Measurements from ENCODE around the gene MS4A15. TPM values are rescaled to one million over a fixed set of nuclear protein-coding genes. Genes with fewer than 3 reads are reported as not detected.
"Not testable (repeated sequence)": the region's sequence is repeated elsewhere in the genome, so short reads cannot be mapped to it uniquely, and the experiment has no call there.

Gene MS4A15
- total RNA-seq, 4 donors from 2014 or later: not detected

DNA sequence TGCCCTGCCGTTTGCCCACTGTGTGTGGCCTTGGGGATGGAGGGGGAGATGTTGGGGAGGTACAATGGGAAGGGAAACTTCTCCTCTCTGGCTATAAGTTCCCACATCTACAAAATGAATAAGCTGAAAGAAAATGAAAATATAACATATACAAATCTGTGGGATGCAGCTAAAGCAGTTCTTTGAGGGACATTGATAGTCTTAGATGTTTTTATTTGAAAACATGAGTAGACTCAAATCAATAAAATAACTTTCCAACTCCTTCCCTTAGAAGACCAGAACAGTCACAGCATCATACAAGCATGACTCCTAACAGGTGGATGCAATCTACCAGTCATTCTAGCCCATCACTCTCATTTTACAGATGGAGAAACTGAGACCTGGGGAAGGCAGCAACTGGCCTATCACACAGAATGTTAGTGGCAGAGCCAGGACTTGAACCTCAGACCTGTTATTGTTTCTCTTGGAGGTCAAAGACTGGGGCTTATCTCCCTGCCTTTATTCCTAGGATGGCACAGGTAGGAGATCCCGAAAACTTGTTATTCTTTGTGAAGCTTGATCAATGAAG lies 60.0 kb downstream of the MS4A15 start:
- peaks cover 0 to 15% (median 0%) of the 10 kb centered on the region in 3 donors for H3K9me3 ChIP-seq
- no peak overlapping the region for H3K27ac ChIP-seq
- ATAC-seq: no peak
- peaks cover 6% of the 10 kb centered on the region for H3K27me3 ChIP-seq
- 71 to 87% methylated on average over 1 to 2 of the region's 2 CpGs for WGBS, 2 donors (ENCODE audit: low coverage in 1 of 2)
- no peak overlapping the region for H3K4me3 ChIP-seq
- no peaks in the 10 kb centered on the region for H3K36me3 ChIP-seq
- TF ChIP-seq EP300 (IDR thresholded peaks at IDR 0.05) (no peak), POLR2A (IDR thresholded peaks at IDR 0.05) (no peak)
- no peaks in the 10 kb centered on the region for H3K4me1 ChIP-seq

DNA sequence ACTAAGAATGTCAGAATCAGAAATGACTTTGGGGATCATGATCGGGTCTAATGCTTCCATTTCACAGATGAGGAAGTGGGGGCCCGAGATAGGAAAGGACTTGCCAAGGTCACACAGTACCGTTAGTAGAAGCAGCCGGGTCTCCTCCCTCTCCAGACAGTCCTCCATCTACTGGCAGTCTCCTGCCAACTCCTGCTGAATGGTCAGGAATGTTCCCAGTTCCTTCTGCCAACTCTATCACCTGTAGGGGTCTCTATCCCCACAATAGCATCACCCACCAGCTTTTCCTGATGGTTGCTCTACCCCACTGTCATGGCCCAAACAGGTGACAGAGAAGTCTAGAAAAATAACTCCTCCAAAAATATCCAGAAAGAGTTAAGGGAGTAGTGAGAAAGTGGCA lies 61.4 kb downstream of the MS4A15 start:
- no peaks in the 10 kb centered on the region for H3K36me3 ChIP-seq
- H3K4me3 ChIP-seq: no peak overlapping the region
- peaks cover 0 to 15% (median 0%) of the 10 kb centered on the region in 3 donors for H3K9me3 ChIP-seq
- H3K4me1 ChIP-seq: no peaks in the 10 kb centered on the region
- TF ChIP-seq POLR2AphosphoS5 (IDR thresholded peaks at IDR 0.05) (no peak), EP300 (IDR thresholded peaks at IDR 0.05) (no peak)
- TF ChIP-seq, protein P1, sequence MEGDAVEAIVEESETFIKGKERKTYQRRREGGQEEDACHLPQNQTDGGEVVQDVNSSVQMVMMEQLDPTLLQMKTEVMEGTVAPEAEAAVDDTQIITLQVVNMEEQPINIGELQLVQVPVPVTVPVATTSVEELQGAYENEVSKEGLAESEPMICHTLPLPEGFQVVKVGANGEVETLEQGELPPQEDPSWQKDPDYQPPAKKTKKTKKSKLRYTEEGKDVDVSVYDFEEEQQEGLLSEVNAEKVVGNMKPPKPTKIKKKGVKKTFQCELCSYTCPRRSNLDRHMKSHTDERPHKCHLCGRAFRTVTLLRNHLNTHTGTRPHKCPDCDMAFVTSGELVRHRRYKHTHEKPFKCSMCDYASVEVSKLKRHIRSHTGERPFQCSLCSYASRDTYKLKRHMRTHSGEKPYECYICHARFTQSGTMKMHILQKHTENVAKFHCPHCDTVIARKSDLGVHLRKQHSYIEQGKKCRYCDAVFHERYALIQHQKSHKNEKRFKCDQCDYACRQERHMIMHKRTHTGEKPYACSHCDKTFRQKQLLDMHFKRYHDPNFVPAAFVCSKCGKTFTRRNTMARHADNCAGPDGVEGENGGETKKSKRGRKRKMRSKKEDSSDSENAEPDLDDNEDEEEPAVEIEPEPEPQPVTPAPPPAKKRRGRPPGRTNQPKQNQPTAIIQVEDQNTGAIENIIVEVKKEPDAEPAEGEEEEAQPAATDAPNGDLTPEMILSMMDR (IDR thresholded peaks at IDR 0.05): no peak
- no peaks in the 10 kb centered on the region for H3K27me3 ChIP-seq
- no peak overlapping the region for H3K27ac ChIP-seq
- 68 to 75% methylated on average over 3 to 4 of the region's 4 CpGs for WGBS, 2 donors (ENCODE audit: low coverage in 1 of 2)
- no peak for ATAC-seq

DNA sequence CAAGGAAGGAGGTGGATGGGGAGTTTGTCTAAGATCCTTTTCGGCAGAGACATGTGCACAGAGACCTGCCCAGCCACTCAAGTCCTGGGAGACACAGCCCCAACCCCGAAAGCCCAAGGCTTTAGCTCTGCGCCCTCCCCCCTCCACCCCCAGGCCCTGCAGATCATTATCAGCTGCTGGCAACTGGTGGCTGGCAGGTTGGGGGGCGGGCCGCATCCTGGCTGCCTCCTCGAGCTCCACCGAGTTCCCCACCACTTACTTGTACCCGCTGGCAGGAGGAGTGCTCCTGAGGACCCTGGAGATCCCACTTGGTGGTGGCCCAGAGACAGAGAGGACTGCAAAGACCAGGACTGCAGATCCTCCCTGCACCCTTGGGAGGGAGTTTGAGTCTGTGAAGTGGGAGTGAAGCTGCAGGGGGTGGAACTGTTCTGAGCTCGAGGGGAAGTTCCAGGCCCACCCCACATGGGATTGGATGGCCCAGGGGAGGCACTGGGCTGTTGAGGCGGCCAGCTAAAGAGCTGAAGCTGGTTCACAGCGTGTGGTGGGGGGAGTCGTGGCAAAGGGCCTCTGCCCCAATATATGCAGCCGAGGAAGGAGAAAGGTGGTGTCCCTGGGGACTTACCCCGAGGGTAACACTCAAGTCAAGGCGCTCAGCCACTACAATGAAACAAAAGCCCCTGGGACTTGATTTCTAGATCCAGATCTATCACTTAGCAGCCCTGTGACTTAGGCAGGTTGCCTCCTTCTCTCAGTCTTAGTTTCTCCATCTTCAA lies 65.3 kb downstream of the MS4A15 start:
- no peaks in the 10 kb centered on the region for H3K36me3 ChIP-seq
- no peak for ATAC-seq
- H3K27me3 ChIP-seq: no peaks in the 10 kb centered on the region
- peaks cover 0 to 8% (median 0%) of the 10 kb centered on the region in 3 donors for H3K9me3 ChIP-seq
- no peak overlapping the region for H3K27ac ChIP-seq
- no peaks in the 10 kb centered on the region for H3K4me1 ChIP-seq
- TF ChIP-seq, protein P1 (IDR thresholded peaks at IDR 0.05): no peak
- TF ChIP-seq POLR2A (IDR thresholded peaks at IDR 0.05) (no peak), POLR2AphosphoS5 (IDR thresholded peaks at IDR 0.05) (no peak), EP300 (IDR thresholded peaks at IDR 0.05) (no peak)
- no peak overlapping the region for H3K4me3 ChIP-seq
- 57 to 75% methylated on average over 4 to 6 of the region's 15 CpGs for WGBS, 2 donors (ENCODE audit: low coverage in 1 of 2)

DNA sequence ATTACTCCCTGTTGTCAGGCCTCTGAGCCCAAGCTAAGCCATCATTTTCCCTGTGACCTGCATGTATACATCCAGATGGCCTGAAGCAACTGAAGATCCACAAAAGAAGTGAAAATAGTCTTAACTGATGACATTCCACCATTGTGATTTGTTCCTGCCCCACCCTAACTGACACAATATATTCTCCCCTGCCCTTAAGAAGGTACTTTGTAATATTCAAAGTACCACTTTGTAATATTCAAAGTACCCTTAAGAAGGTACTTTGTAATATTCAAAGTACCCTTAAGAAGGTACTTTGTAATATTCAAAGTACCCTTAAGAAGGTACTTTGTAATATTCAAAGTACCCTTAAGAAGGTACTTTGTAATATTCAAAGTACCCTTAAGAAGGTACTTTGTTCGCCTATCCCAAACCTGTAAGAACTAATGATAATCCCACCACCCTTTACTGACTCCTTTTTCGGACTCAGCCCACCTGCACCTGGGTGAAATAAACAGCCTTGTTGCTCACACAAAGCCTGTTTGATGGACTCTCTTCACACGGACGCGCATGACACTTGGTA lies 67.2 kb downstream of the MS4A15 start:
- H3K27me3 ChIP-seq, ATAC-seq, H3K36me3 ChIP-seq, H3K4me3 ChIP-seq, H3K4me1 ChIP-seq, H3K9me3 ChIP-seq, H3K27ac ChIP-seq: not testable (repeated sequence)
- 85 to 94% methylated on average over 2 to 4 of the region's 5 CpGs for WGBS, 2 donors (ENCODE audit: low coverage in 1 of 2)

DNA sequence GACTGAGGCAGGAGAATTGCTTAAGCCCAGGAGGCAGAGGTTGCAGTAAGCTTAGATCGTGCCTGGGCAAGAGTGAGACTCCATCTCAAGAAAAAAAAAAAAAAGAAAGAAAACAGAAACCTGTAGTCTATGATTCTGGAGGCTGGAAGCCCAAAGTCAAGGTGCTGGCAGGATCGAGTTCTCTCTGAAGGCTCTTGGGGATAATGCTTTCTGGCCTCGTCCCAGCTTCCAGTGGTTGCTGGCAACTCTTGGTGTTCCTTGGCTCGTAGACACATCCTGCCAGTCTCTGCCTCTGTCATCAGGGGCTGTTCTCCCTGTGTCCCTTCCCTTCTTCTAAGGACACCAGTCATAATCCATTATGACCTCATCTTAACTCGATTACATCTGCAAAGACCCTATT lies 68.5 kb downstream of the MS4A15 start:
- Histone ChIP-seq H3K36me3 (no peaks in the 10 kb centered on the region), H3K4me3 (no peak overlapping the region), H3K4me1 (no peaks in the 10 kb centered on the region), H3K9me3 (no peaks in the 10 kb centered on the region), H3K27me3 (no peaks in the 10 kb centered on the region), H3K27ac (no peak overlapping the region)
- 73 to 89% methylated on average over 2 to 5 of the region's 5 CpGs for WGBS, 2 donors (ENCODE audit: low coverage in 1 of 2)
- TF ChIP-seq, protein P1 (IDR thresholded peaks at IDR 0.05): no peak
- TF ChIP-seq POLR2A (IDR thresholded peaks at IDR 0.05) (no peak), POLR2AphosphoS5 (IDR thresholded peaks at IDR 0.05) (no peak), EP300 (IDR thresholded peaks at IDR 0.05) (no peak)
- ATAC-seq: no peak

DNA sequence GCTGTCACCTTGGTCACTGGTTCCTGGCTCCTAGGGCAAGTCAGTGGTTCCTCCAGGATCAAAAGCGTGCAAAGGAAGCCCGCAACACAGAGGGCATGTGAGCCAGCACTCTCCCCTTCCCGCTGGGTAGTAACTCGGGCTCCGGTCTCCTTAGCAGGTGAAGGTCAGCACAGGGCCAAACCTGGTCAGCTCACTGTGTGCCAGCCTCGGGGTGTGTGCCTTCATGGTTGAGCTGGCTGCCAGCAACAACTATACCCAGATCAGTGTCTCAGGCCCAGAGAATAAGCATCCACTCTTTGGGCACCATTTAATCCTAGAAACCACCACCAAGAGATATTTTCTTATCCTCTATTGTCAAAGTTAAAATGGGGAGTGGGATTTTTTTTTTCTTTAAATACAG lies 69.1 kb downstream of the MS4A15 start:
- WGBS, 2 donors (ENCODE audit: low coverage in 1 of 2): 50% methylated on average over 1 of the region's 6 CpGs; no CpG with 5 or more reads in 1 of the 2 donors
- ATAC-seq: no peak

More for the DNA sequence above, 69.1 kb downstream of the MS4A15 start:
- no peaks in the 10 kb centered on the region for H3K27me3 ChIP-seq
- H3K36me3 ChIP-seq: no peaks in the 10 kb centered on the region
- H3K9me3 ChIP-seq: no peaks in the 10 kb centered on the region
- H3K4me1 ChIP-seq: no peaks in the 10 kb centered on the region
- TF ChIP-seq, protein P1 (IDR thresholded peaks at IDR 0.05): no peak
- TF ChIP-seq EP300 (IDR thresholded peaks at IDR 0.05) (no peak), POLR2A (IDR thresholded peaks at IDR 0.05) (no peak)
- H3K4me3 ChIP-seq: no peak overlapping the region
- H3K27ac ChIP-seq: no peak overlapping the region

Data from gastroesophageal sphincter (tissue), 4 donors.